HepG2 (cell line): Measurements from ENCODE around the gene SMIM43. TPM values are rescaled to one million over a fixed set of nuclear protein-coding genes. Genes with fewer than 3 reads are reported as not detected.

ENCODE experiments used
- ARNT ChIP-seq: fragments of 450-650 bp; IDR thresholded peaks from 2 replicates; pipeline ENCODE4 v1.6.1; 2017
- CBX5 ChIP-seq: sonication (generic); formaldehyde crosslinking; IDR thresholded peaks from 2 replicates; pipeline ENCODE4 v1.4.0; 2020; ENCODE audit warnings: missing genetic modification reagents, borderline replicate concordance
- EP300 ChIP-seq, 3 experiments: sonication (generic) in 1 of 3; formaldehyde crosslinking in 1 of 3; IDR thresholded peaks; 2 replicates each; pipeline versions ENCODE4 v1.5.1 to v1.6.1; 2011 to 2020; ENCODE audit warnings: low read depth in 2 of 3, low read length in 2 of 3, borderline replicate concordance in 1 of 3, improper control_type of control experiment in 1 of 3, mild to moderate bottlenecking in 1 of 3, missing genetic modification reagents in 1 of 3, moderate library complexity in 1 of 3
- FOSL1 ChIP-seq: sonication (generic); formaldehyde crosslinking; IDR thresholded peaks from 2 replicates; pipeline ENCODE4 v1.9.0; 2021; ENCODE audit warnings: missing genetic modification reagents, borderline replicate concordance
- IRF2 ChIP-seq: IDR thresholded peaks from 2 replicates; pipeline ENCODE4 v1.6.1; 2018; ENCODE audit warnings: missing genetic modification reagents, missing compliant biosample characterization
- JUND ChIP-seq: sonication (generic); formaldehyde crosslinking; IDR thresholded peaks from 2 replicates; pipeline ENCODE4 v1.8.0; 2022; ENCODE audit warnings: mild to moderate bottlenecking, missing genetic modification reagents
- KMT2A ChIP-seq: sonication (generic); formaldehyde crosslinking; IDR thresholded peaks from 2 replicates; pipeline ENCODE4 v1.4.0; 2020; ENCODE audit warnings: missing genetic modification reagents
- MTF1 ChIP-seq: sonication (generic); formaldehyde crosslinking; IDR thresholded peaks from 2 replicates; pipeline ENCODE4 v1.5.0; 2020; ENCODE audit warnings: missing genetic modification reagents
- PHF21A ChIP-seq: sonication (generic); formaldehyde crosslinking; IDR thresholded peaks from 2 replicates; pipeline ENCODE4 v1.5.0; 2020; ENCODE audit warnings: mild to moderate bottlenecking, missing genetic modification reagents
- SALL1 ChIP-seq: sonication (generic); formaldehyde crosslinking; IDR thresholded peaks from 2 replicates; pipeline ENCODE4 v1.8.0; 2022; ENCODE audit warnings: mild to moderate bottlenecking, missing genetic modification reagents
- SMAD3 ChIP-seq: sonication (generic); formaldehyde crosslinking; IDR thresholded peaks from 2 replicates; pipeline ENCODE4 v1.4.0; 2020; ENCODE audit warnings: missing genetic modification reagents
- SUZ12 ChIP-seq: fragments of 150-350 bp; IDR thresholded peaks from 2 replicates; pipeline ENCODE4 v1.6.1; 2014; ENCODE audit warnings: low read depth, low read length
- TBL1XR1 ChIP-seq: fragments of 150-350 bp; IDR thresholded peaks from 2 replicates; pipeline ENCODE4 v1.6.1; 2014; ENCODE audit warnings: borderline replicate concordance, low read length; ENCODE audit not compliant: partially characterized antibody
- U2AF2 ChIP-seq: fragments of 200-400 bp; formaldehyde crosslinking; IDR thresholded peaks from 2 replicates; pipeline ENCODE4 v1.6.1; 2017; ENCODE audit warnings: low read depth, mild to moderate bottlenecking, low read length
- ZFX ChIP-seq: sonication (generic); formaldehyde crosslinking; IDR thresholded peaks from 2 replicates; pipeline ENCODE4 v1.4.0; 2020; ENCODE audit warnings: mild to moderate bottlenecking, low read depth, missing genetic modification reagents, moderate library complexity
- ZFY ChIP-seq: sonication (generic); formaldehyde crosslinking; IDR thresholded peaks from 2 replicates; pipeline ENCODE4 v1.4.0; 2020; ENCODE audit warnings: missing genetic modification reagents
- ZNF264 ChIP-seq: sonication (generic); formaldehyde crosslinking; IDR thresholded peaks from 2 replicates; pipeline ENCODE4 v1.4.0; 2020; ENCODE audit warnings: missing genetic modification reagents
- polyA plus RNA-seq, 8 experiments: library from polyadenylated mRNA; depleted of rRNA in 3 of 8; stranded (reverse) in 7 of 8; unstranded in 1 of 8; fragments of >200 nt; fragmentation: Illumina TruSeq in 4 of 8; extraction: Trizol in 4 of 8; gene quantifications; 2 replicates each; pipeline versions ENCODE4 v1.2.1 to v1.2.3, GENCODE V29; 2011 to 2016; ENCODE audit warnings: low read depth in 4 of 8, missing spikeins in 1 of 8, mixed read lengths in 1 of 8; ENCODE audit not compliant: insufficient read depth in 1 of 8
- total RNA-seq, 5 experiments: library from RNA; depleted of rRNA; stranded (reverse); fragments of >200 nt; fragmentation: Illumina TruSeq; extraction: Trizol; gene quantifications; 2 replicates each; pipeline ENCODE4 v1.2.3, GENCODE V29; 2016; ENCODE audit warnings: low read depth in 1 of 5
- TF ChIP-seq, protein P1 (sequence below): sonication (generic); formaldehyde crosslinking; IDR thresholded peaks from 2 replicates; pipeline ENCODE4 v1.4.0; 2020; ENCODE audit warnings: missing genetic modification reagents
- TF ChIP-seq, protein P2 (sequence below): sonication (generic); formaldehyde crosslinking; IDR thresholded peaks from 2 replicates; pipeline ENCODE4 v1.4.0; 2020; ENCODE audit warnings: missing genetic modification reagents
- TF ChIP-seq, protein P3 (sequence below): IDR thresholded peaks from 2 replicates; pipeline ENCODE4 v1.4.0; 2020; ENCODE audit warnings: mild to moderate bottlenecking, missing genetic modification reagents

Gene SMIM43
- total and polyA plus RNA-seq, 2 of the 13 experiments (the other 11 are each of a cell fraction or from before 2014, with no cell fraction given), result not detected

DNA sequence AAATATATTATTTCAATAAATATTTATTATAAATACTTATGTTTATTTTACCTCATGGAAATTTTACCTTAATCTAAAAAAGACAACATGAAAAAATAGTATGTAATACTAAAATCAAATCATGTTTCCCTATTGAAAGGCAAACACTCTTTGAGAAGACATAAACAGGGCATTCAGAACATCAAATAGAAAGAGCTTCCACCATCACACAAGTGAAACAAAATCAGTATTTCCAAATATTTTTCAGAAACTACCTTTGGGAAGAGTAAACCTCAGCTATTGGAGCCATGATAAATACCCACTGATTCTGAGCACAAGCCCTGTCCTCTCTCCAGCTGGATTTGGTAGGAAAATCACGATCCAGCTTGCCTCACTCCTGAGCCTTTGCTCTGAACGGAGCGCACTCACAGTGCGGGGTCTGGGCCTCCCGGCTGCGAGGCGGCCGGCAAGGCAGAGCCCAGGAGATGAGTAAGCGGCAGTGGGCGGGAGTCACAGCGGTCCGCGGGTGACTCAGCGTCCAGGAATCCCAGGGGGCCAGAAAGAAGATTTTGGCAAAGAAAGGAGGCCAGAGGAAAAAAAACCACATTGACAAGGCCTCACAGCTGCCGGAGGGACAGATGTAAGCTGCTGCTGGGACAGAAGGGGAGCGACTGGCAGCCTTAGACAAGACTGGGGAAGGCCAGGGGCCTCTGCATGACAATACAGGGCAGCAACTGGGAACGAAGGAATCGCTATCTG is 53.5 kb downstream of the SMIM43 start (continued):
- peak; percentile 34; the same call in 1 of the 2 replicates for TF ChIP-seq ZFX
- no peak for TF ChIP-seq ARNT
- TF ChIP-seq, protein P1, sequence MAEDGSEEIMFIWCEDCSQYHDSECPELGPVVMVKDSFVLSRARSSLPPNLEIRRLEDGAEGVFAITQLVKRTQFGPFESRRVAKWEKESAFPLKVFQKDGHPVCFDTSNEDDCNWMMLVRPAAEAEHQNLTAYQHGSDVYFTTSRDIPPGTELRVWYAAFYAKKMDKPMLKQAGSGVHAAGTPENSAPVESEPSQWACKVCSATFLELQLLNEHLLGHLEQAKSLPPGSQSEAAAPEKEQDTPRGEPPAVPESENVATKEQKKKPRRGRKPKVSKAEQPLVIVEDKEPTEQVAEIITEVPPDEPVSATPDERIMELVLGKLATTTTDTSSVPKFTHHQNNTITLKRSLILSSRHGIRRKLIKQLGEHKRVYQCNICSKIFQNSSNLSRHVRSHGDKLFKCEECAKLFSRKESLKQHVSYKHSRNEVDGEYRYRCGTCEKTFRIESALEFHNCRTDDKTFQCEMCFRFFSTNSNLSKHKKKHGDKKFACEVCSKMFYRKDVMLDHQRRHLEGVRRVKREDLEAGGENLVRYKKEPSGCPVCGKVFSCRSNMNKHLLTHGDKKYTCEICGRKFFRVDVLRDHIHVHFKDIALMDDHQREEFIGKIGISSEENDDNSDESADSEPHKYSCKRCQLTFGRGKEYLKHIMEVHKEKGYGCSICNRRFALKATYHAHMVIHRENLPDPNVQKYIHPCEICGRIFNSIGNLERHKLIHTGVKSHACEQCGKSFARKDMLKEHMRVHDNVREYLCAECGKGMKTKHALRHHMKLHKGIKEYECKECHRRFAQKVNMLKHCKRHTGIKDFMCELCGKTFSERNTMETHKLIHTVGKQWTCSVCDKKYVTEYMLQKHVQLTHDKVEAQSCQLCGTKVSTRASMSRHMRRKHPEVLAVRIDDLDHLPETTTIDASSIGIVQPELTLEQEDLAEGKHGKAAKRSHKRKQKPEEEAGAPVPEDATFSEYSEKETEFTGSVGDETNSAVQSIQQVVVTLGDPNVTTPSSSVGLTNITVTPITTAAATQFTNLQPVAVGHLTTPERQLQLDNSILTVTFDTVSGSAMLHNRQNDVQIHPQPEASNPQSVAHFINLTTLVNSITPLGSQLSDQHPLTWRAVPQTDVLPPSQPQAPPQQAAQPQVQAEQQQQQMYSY (CRISPR knock-in tag), result no peak
- TF ChIP-seq, protein P2, sequence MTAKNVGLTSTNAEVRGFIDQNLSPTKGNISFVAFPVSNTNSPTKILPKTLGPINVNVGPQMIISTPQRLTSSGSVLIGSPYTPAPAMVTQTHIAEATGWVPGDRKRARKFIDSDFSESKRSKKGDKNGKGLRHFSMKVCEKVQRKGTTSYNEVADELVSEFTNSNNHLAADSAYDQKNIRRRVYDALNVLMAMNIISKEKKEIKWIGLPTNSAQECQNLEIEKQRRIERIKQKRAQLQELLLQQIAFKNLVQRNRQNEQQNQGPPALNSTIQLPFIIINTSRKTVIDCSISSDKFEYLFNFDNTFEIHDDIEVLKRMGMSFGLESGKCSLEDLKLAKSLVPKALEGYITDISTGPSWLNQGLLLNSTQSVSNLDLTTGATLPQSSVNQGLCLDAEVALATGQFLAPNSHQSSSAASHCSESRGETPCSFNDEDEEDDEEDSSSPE (CRISPR knock-in tag), result no peak
- TF ChIP-seq ZFY (CRISPR knock-in tag), result peak; percentile 41; the same call in 1 of the 2 replicates
- TF ChIP-seq CBX5 (CRISPR knock-in tag), result no peak; the same call in 1 of the 2 replicates
- TF ChIP-seq IRF2 (CRISPR knock-in tag), result 0 out of 2 replicates have a peak, but pooled peaks have one; percentile 29
- TF ChIP-seq ZNF264, result 0 out of 2 replicates have a peak, but pooled peaks have one; percentile 43
- no peak for TF ChIP-seq MTF1 (CRISPR knock-in tag)
- peak; percentile 68; the same call in 1 of the 2 replicates for TF ChIP-seq PHF21A (CRISPR knock-in tag)
- TF ChIP-seq SUZ12, result no peak
- TF ChIP-seq JUND (CRISPR knock-in tag), result peak; percentile 91
- TF ChIP-seq U2AF2, result no peak
- peak; percentile 48; the same call in 1 of the 2 replicates for TF ChIP-seq SMAD3 (CRISPR knock-in tag)
- peak; percentile 68 for TF ChIP-seq SALL1
- TF ChIP-seq EP300 (IDR thresholded peaks at IDR 0.05; ENCODE audit: low read depth in 2 of 2, low read length in 2 of 2), result 0 out of 4 replicates have a peak, but pooled peaks of 1 of the 2 experiments have one; percentile 24
- peak; percentile 52; the same call in 1 of the 2 replicates for TF ChIP-seq EP300 (CRISPR knock-in tag; IDR thresholded peaks at IDR 0.05; ENCODE audit: borderline replicate concordance)
- TF ChIP-seq TBL1XR1, result no peak
- peak; percentile 95 for TF ChIP-seq FOSL1 (CRISPR knock-in tag)
- TF ChIP-seq KMT2A (CRISPR knock-in tag), result peak; percentile 60; the same call in 1 of the 2 replicates
- TF ChIP-seq, protein P3, sequence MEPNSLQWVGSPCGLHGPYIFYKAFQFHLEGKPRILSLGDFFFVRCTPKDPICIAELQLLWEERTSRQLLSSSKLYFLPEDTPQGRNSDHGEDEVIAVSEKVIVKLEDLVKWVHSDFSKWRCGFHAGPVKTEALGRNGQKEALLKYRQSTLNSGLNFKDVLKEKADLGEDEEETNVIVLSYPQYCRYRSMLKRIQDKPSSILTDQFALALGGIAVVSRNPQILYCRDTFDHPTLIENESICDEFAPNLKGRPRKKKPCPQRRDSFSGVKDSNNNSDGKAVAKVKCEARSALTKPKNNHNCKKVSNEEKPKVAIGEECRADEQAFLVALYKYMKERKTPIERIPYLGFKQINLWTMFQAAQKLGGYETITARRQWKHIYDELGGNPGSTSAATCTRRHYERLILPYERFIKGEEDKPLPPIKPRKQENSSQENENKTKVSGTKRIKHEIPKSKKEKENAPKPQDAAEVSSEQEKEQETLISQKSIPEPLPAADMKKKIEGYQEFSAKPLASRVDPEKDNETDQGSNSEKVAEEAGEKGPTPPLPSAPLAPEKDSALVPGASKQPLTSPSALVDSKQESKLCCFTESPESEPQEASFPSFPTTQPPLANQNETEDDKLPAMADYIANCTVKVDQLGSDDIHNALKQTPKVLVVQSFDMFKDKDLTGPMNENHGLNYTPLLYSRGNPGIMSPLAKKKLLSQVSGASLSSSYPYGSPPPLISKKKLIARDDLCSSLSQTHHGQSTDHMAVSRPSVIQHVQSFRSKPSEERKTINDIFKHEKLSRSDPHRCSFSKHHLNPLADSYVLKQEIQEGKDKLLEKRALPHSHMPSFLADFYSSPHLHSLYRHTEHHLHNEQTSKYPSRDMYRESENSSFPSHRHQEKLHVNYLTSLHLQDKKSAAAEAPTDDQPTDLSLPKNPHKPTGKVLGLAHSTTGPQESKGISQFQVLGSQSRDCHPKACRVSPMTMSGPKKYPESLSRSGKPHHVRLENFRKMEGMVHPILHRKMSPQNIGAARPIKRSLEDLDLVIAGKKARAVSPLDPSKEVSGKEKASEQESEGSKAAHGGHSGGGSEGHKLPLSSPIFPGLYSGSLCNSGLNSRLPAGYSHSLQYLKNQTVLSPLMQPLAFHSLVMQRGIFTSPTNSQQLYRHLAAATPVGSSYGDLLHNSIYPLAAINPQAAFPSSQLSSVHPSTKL, result peak; percentile 56; the same call in 1 of the 2 replicates
